Motor neuron (in vitro differentiated cells): ENCODE data around the gene LDLRAD4. TPM values are rescaled to one million over a fixed set of nuclear protein-coding genes. Genes with fewer than 3 reads are reported as not detected.

ENCODE experiments used
- ATAC-seq, 8 experiments: fragments of 200-7000 bp; cut with Tn5 transposase; replicated peaks in 6 of 8; 2 replicates each; pipeline ENCODE4 v1.8.0; 2021; ENCODE audit warnings: mild to moderate bottlenecking in 8 of 8, moderate library complexity in 8 of 8
- H3K27ac ChIP-seq, 2 donors: fragments of 250-450 bp; sonication (Bioruptor Pico); 2 replicates each; pipeline ENCODE4 v1.9.0; 2021; ENCODE audit warnings: antibody characterized with exemption in 2 of 2, mild to moderate bottlenecking in 2 of 2, moderate library complexity in 1 of 2
- H3K4me1 ChIP-seq, 2 donors: fragments of 250-450 bp; sonication (Bioruptor Pico); replicated peaks in 1 of 2; 2 replicates each; pipeline ENCODE4 v1.6.1; 2021; ENCODE audit warnings: antibody characterized with exemption in 2 of 2, mild to moderate bottlenecking in 2 of 2, moderate library complexity in 1 of 2
- H3K4me3 ChIP-seq, 5 donors: fragments of 250-450 bp; sonication (Bioruptor Pico); 2 replicates each; pipeline ENCODE4 v1.9.0; 2021; ENCODE audit warnings: antibody characterized with exemption in 5 of 5, mild to moderate bottlenecking in 5 of 5, moderate library complexity in 4 of 5
- WGBS, 10 experiments: fragments of 450-650 bp; shearing (Covaris generic); methylation state at CpG; one replicate each; pipeline ENCODE4 v1.0.0; 2022; 5-methylcytosine and 5-hydroxymethylcytosine counted together
- in situ Hi-C, 9 experiments: fragments of 400-800 bp; cut with MboI; loops; one replicate each; pipeline ENCODE4 v1.15.0; 2021; ENCODE audit warnings: low sequenced_read_pairs in 9 of 9, low pct_unique_long_range_greater_than_20kb in 2 of 9; ENCODE audit not compliant: unreplicated experiment in 9 of 9
- total RNA-seq, 8 experiments: library from RNA; unstranded; fragments of 300-600 nt; gene quantifications; 2 replicates each; pipeline versions ENCODE4 v1.2.3 to v1.2.4, GENCODE V29; 2022

Gene LDLRAD4
- total RNA-seq, 8 experiments from 2014 or later, result 0.25 to 39.8 (median 1.8) TPM

GRCh38 chr18:13185675-13186198, 32.8 kb upstream of the LDLRAD4 start:
- WGBS, 10 experiments, result 50 to 100% (median 82%) methylated on average over 1 to 2 of the region's 8 CpGs; no CpG with 5 or more reads in 6 of the 10 experiments
- Histone ChIP-seq H3K27ac (no peak overlapping the region), H3K4me1 (no peaks in the 10 kb centered on the region), H3K4me3 (no peak overlapping the region)
- in situ Hi-C loops, result no loop called here
- no peak for ATAC-seq

GRCh38 chr18:13186687-13187086, 31.9 kb upstream of the LDLRAD4 start:
- Histone ChIP-seq H3K4me1 (no peaks in the 10 kb centered on the region), H3K27ac (no peak overlapping the region), H3K4me3 (no peak overlapping the region)
- no peak for ATAC-seq
- in situ Hi-C loops, result no loop called here
- WGBS, 10 experiments, result 33 to 75% (median 60%) methylated on average over 1 to 2 of the region's 6 CpGs; no CpG with 5 or more reads in 7 of the 10 experiments

- Histone ChIP-seq H3K4me1 (no peaks in the 10 kb centered on the region), H3K27ac (no peak overlapping the region), H3K4me3 (no peak overlapping the region)
- ATAC-seq, result no peak
- in situ Hi-C loops, result no loop called here
- WGBS, 10 experiments, result 14 to 100% (median 78%) methylated on average over 1 to 4 of the region's 4 CpGs; no CpG with 5 or more reads in 2 of the 10 experiments
These were observed 31.1 kb upstream of the LDLRAD4 start for GRCh38 chr18:13187498-13187897.

GRCh38 chr18:13191031-13191430, 27.5 kb upstream of the LDLRAD4 start:
- no peak for ATAC-seq
- Histone ChIP-seq H3K4me3 (no peak overlapping the region), H3K4me1 (no peaks in the 10 kb centered on the region), H3K27ac (no peak overlapping the region)
- in situ Hi-C loops, result no loop called here
- WGBS, 10 experiments, result 20 to 100% (median 63%) methylated on average over 1 to 3 of the region's 3 CpGs

GRCh38 chr18:13191779-13192178, 26.8 kb upstream of the LDLRAD4 start:
- H3K4me3 ChIP-seq, result no peak overlapping the region
- 0 to 69% (median 50%) methylated on average over 1 to 6 of the region's 7 CpGs; no CpG with 5 or more reads in 1 of the 10 experiments for WGBS, 10 experiments
- no peak overlapping the region for H3K27ac ChIP-seq
- H3K4me1 ChIP-seq, result no peaks in the 10 kb centered on the region
- ATAC-seq, result peak in 2 of 8 experiments; percentile 18 to 85
- in situ Hi-C loops, result no loop called here

GRCh38 chr18:13192970-13193369, 25.6 kb upstream of the LDLRAD4 start:
- in situ Hi-C loops, result no loop called here
- H3K4me1 ChIP-seq, result no peaks in the 10 kb centered on the region
- WGBS, 10 experiments, result 37 to 92% (median 59%) methylated on average over 1 to 2 of the region's 2 CpGs
- no peak for ATAC-seq
- H3K4me3 ChIP-seq, result no peak overlapping the region
- H3K27ac ChIP-seq, result no peak overlapping the region

GRCh38 chr18:13194239-13194638, 24.3 kb upstream of the LDLRAD4 start:
- no peak overlapping the region for H3K27ac ChIP-seq
- H3K4me1 ChIP-seq, result no peaks in the 10 kb centered on the region
- in situ Hi-C loops, result no loop called here
- ATAC-seq, result no peak
- WGBS, 10 experiments, result 8 to 50% (median 30%) methylated on average over 1 to 2 of the region's 2 CpGs; no CpG with 5 or more reads in 2 of the 10 experiments
- no peak overlapping the region for H3K4me3 ChIP-seq

- WGBS, 10 experiments, result 51 to 93% (median 82%) methylated on average over 1 to 2 of the region's 2 CpGs; no CpG with 5 or more reads in 2 of the 10 experiments
- no peak for ATAC-seq
- Histone ChIP-seq H3K27ac (no peak overlapping the region), H3K4me1 (no peaks in the 10 kb centered on the region), H3K4me3 (no peak overlapping the region)
- in situ Hi-C loops, result no loop called here
These were observed 19.9 kb upstream of the LDLRAD4 start for GRCh38 chr18:13198701-13199100.

- H3K4me3 ChIP-seq, result no peak overlapping the region
- ATAC-seq, result no peak
- 40 to 100% (median 60%) methylated on average over 2 to 3 of the region's 3 CpGs; no CpG with 5 or more reads in 2 of the 10 experiments for whole genome bisulfite sequencing, 10 experiments
- no peaks in the 10 kb centered on the region for H3K4me1 ChIP-seq
- no peak overlapping the region for H3K27ac ChIP-seq
- in situ Hi-C loops, result no loop called here
These were observed 19.4 kb upstream of the LDLRAD4 start for GRCh38 chr18:13199169-13199568.

- no peak overlapping the region for H3K27ac ChIP-seq
- WGBS, 10 experiments, result 0 to 100% (median 60%) methylated on average over 1 to 3 of the region's 3 CpGs; no CpG with 5 or more reads in 1 of the 10 experiments
These were observed 17.3 kb upstream of the LDLRAD4 start for GRCh38 chr18:13201292-13201691.

GRCh38 chr18:13202571-13202970, 16.0 kb upstream of the LDLRAD4 start:
- Histone ChIP-seq H3K27ac (no peak overlapping the region), H3K4me1 (no peaks in the 10 kb centered on the region), H3K4me3 (no peak overlapping the region)
- WGBS, 10 experiments, result 0 to 89% (median 59%) methylated on average over 1 to 6 of the region's 8 CpGs; no CpG with 5 or more reads in 1 of the 10 experiments
- no peak for ATAC-seq
- in situ Hi-C loops, result loop anchor here in 4 of 9 experiments (25.0 kb wide), 3 partner anchors 310 to 435 kb away; no protein-coding TSS in a partner anchor

More at GRCh38 chr18:13201292-13201691, 17.3 kb upstream of the LDLRAD4 start:
- Histone ChIP-seq H3K4me1 (no peaks in the 10 kb centered on the region), H3K4me3 (no peak overlapping the region)
- in situ Hi-C loops, result loop anchor here in 4 of 9 experiments (25.0 kb wide), 3 partner anchors 311 to 436 kb away; no protein-coding TSS in a partner anchor
- ATAC-seq, result peak in 2 of 8 experiments; percentile 92 to 95

- in situ Hi-C loops, result loop anchor here in 4 of 9 experiments (25.0 kb wide), 3 partner anchors 306 to 431 kb away; no protein-coding TSS in a partner anchor
- Histone ChIP-seq H3K27ac (no peak overlapping the region), H3K4me3 (no peak overlapping the region), H3K4me1 (no peaks in the 10 kb centered on the region)
- ATAC-seq, result no peak
- WGBS, 10 experiments, result 33 to 92% (median 74%) methylated on average over 2 to 6 of the region's 6 CpGs; no CpG with 5 or more reads in 2 of the 10 experiments
These were observed 12.3 kb upstream of the LDLRAD4 start for GRCh38 chr18:13206301-13206700.

GRCh38 chr18:13207294-13207693, 11.3 kb upstream of the LDLRAD4 start:
- Histone ChIP-seq H3K4me3 (no peak overlapping the region), H3K4me1 (no peaks in the 10 kb centered on the region), H3K27ac (no peak overlapping the region)
- WGBS, 10 experiments, result 27 to 100% (median 71%) methylated on average over 1 to 5 of the region's 6 CpGs; no CpG with 5 or more reads in 3 of the 10 experiments
- no peak for ATAC-seq
- in situ Hi-C loops, result loop anchor here in 4 of 9 experiments (25.0 kb wide), 3 partner anchors 305 to 430 kb away; no protein-coding TSS in a partner anchor
